ENCODE results near the gene RNASET2.
"Not testable (repeated sequence)": the region's sequence is repeated elsewhere in the genome, so short reads cannot be mapped to it uniquely, and the experiment has no call there.

RNASET2 gene

DNA sequence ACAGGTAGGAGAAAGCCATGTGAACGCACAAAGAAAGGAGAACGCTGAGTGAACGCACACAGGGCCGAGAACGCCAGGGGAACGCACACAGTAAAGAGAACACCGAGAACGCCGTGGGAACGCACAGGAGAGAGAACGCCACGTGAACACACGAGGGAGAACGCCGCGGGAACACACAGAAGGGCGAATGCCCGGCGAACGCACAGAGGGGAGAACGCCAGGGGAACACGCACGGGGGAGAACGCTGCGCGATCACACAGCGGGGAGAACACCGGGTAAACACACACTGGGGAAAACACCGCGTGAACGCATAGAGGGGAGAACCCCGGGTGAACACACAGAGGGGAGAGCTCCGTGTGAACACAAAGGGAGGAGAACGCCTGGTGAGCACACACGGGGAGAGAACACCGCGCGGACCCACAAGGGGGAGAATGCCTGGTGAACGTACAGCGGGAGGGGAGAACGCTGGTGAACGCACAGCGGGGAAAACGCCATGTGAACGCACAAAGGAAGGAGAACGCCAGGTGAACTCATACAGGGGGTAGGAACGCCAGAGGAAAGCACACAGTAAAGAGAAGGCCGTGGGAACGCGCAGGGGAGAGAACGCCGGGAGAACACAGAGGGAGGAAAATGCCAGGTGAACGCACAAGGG, 55.3 kb downstream of the RNASET2 start:
- no peak for DNase-seq

DNA sequence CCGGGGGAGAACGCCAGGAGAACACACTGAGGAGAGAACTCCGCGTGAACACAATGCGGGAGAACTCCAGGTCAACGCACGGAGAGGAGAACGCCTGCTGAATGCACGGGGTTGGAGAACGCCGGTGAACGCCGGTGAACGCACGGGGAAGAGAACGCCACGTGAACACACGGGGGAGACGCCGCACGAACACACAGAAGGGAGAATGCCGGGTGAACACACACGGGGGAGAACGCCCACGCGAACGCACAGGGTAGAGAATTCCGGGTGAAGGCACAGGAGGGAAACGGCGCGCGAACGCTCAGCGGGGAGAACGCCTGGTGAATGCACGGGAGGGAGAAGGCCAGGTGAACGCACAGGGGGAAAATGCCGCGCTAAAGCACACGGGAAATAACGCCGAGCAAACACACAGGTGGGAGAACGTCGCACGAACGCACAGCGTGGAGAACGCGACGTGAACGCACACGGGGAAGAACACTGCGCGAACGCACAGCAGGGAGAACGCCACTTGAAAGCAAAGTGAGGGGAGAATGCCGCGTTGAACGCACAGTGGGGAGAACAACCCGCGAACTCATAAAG, 56.1 kb downstream of the RNASET2 start:
- DNase-seq = no peak

DNA sequence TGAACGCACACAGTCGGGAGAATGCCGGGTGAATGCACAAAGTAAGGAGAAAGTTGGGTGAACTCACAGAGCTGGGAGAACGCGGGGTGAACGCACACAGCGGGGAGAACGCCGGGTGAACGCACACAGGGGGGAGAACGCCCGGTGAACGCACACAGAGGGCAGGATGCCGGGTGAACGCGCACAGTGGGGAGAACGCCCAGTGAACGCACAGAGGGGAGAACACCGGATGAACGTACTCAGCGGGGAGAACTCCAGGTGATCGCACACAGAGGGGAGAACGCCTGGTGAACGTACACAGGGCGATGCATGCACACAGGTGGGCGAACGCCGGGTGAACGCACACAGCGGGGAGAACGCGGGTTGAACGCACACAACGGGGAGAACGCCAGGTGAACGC, 57.4 kb downstream of the RNASET2 start:
- DNase-seq = no peak

DNA sequence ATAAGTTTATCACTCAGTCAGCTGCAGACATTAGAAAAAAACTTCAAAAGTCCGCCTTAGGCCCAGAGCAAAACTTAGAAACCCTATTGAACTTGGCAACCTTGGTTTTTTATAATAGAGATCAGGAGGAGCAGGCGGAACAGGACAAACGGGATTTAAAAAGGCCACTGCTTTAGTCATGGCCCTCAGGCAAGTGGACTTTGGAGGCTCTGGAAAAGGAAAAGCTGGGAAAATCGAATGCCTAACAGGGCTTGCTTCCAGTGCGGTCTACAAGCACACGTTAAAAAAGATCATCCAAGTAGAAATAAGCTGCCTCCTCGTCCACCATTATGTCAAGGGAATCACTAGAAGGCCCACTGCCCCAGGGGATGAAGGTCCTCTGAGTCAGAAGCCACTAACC, 61.7 kb downstream of the RNASET2 start:
- not testable (repeated sequence) for DNase-seq

DNA sequence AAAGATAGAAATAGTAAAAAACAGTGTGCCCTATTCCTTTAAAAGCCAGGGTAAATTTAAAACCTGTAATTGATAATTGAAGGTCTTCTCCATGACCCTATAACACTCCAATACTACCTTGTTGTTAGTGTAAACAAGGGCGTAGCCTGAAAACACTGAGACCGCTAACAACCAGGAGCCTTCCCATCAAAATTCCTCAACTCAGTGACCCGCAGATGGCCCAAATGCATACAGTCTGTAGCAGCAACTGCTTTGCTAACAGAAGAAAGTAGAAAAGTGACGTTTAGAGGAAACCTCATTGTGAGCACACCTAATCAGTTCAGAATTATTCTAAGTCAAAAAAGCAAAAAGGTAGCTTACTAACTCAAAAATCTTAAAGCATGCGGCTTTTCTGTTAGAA, 63.9 kb downstream of the RNASET2 start:
- not testable (repeated sequence) for DNase-seq

DNA sequence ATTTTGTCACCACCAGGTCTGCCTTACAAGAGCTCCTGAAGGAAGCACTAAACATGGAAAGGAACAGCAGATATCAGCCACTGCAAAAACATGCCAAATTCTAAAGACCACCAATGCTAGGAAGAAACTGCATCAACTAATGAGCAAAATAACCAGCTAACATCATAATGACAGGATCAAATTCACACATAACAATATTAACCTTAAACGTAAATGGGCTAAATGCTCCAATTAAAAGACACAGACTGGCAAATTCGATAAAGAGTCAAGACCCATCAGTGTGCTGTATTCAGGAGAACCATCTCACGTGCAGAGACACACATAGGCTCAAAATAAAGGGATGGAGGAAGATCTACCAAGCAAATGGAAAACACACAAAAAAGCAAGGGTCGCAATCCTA, 69.6 kb downstream of the RNASET2 start:
- not testable (repeated sequence) for DNase-seq

DNA sequence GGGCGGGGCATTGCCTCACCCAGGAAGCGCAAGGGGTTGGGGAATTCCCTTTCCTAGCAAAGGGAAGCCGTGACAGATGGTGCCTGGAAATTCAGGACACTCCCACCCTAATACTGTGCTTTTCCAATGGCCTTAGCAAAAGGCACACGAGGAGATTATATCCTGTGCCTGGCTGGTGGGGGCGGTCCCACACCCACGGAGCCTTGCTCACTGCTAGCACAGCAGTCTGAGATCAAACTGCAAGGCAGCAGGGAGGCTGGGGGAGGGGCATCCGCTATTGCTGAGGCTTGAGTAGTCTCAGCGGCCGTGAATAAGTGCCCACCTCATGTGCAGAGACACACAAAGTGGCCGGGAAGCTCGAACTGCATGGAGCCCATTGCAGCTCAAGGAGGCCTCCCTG, 71.4 kb downstream of the RNASET2 start:
- not testable (repeated sequence) for DNase-seq

DNA sequence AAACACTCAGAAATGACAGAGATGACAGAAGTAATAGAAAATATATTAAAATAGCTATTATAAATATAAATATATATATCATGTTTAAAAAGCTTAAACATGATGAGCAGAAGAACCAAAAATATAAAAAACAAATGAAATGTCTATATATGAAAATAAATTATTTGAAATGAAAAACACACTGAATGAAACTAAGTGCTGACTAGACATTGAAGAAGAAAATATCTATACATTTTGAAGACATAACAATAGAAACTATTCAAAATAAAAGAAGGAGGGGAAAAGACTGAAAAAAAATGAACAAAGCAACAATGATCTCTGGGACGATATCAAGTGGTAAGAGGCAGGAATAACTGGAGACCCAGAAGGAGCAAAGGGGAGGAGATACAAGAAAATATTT, 76.8 kb downstream of the RNASET2 start:
- no peak for DNase-seq

All from hippocampal formation (tissue), 2 donors.